DMS53 treated with DMSO at 0.1 percent for 48 hours (cell line): Measurements from ENCODE around the gene TRAF4.

Experiments used
- DNase-seq: peaks from one replicate; lab custom pipeline; 2025; ENCODE audit not compliant: unreplicated experiment; lab: John Stamatoyannopoulos, UW

The TRAF4 gene

GRCh38 chr17:28743243-28744103 is at the start of gene TRAF4:
Gene TRAF4 (plus strand): TSS chr17:28744011. CDS start chr17:28744113, 102 bp downstream.
- DNase-seq, result peak; percentile 61

- peak; percentile 88 for DNase-seq
These were observed 45.4 kb upstream of the TRAF4 start for GRCh38 chr17:28698253-28698941.

GRCh38 chr17:28700278-28700677 is 43.5 kb upstream of the TRAF4 start:
- no peak for DNase-seq

- DNase-seq, result peak; percentile 79
These were observed 42.9 kb upstream of the TRAF4 start for GRCh38 chr17:28700830-28701492.

GRCh38 chr17:28702026-28702751 is 41.6 kb upstream of the TRAF4 start:
- DNase-seq, result no peak

- no peak for DNase-seq
These were observed 41.1 kb upstream of the TRAF4 start for GRCh38 chr17:28702752-28703150.

- no peak for DNase-seq
These were observed 40.1 kb upstream of the TRAF4 start for GRCh38 chr17:28703552-28704218.

GRCh38 chr17:28704219-28704858 is 39.5 kb upstream of the TRAF4 start:
- DNase-seq, result no peak

GRCh38 chr17:28705074-28705659 is 38.6 kb upstream of the TRAF4 start:
- DNase-seq, result no peak

GRCh38 chr17:28705728-28706334 is 38.0 kb upstream of the TRAF4 start:
- DNase-seq, result no peak

GRCh38 chr17:28706471-28707338 is 37.1 kb upstream of the TRAF4 start:
- no peak for DNase-seq

GRCh38 chr17:28707339-28707720 is 36.5 kb upstream of the TRAF4 start:
- DNase-seq, result no peak

GRCh38 chr17:28710861-28711722 is 32.7 kb upstream of the TRAF4 start:
- DNase-seq, result peak; percentile 44

- no peak for DNase-seq
These were observed 32.1 kb upstream of the TRAF4 start, which contains the start of gene PROCA1 for GRCh38 chr17:28711723-28712031. Gene PROCA1 (minus strand): TSS chr17:28711888. CDS start chr17:28711660, 228 bp downstream.

- no peak for DNase-seq
These were observed 31.6 kb upstream of the TRAF4 start for GRCh38 chr17:28712032-28712704.

- DNase-seq, result no peak
These were observed 31.0 kb upstream of the TRAF4 start for GRCh38 chr17:28712705-28713415.
